Activated B cell treated with CpG ODN at 0.5 μM for 24 hours (primary cell): ENCODE measurements around the gene TMTC3. TPM values are rescaled to one million over a fixed set of nuclear protein-coding genes. Genes with fewer than 3 reads are reported as not detected.

ENCODE experiments used
- ATAC-seq: fragments of 200-7000 bp; cut with Tn5 transposase; one replicate; pipeline ENCODE4 v1.10.0; 2021; ENCODE audit warnings: low read depth, mild to moderate bottlenecking, moderate library complexity
- CTCF ChIA-PET: fragments of 350-600 bp; sonication (Branson Sonifier 250); formaldehyde crosslinking; loops from one replicate; lab custom pipeline; 2021; ENCODE audit warnings: antibody characterized with exemption; lab: Charles Lee
- POLR2A ChIA-PET: fragments of 350-600 bp; sonication (Branson Sonifier 250); formaldehyde crosslinking; loops from one replicate; lab custom pipeline; 2021; ENCODE audit warnings: antibody characterized with exemption; lab: Charles Lee
- DNase-seq: peaks from one replicate; pipeline ENCODE4 v3.0.0; 2022
- H3K27ac Mint-ChIP-seq: one replicate; pipeline ENCODE4 v1.8.0; 2020; ENCODE audit warnings: mixed read lengths
- H3K27me3 Mint-ChIP-seq: one replicate; pipeline ENCODE4 v1.8.0; 2021; ENCODE audit warnings: mixed read lengths
- H3K36me3 Mint-ChIP-seq: one replicate; pipeline ENCODE4 v1.8.0; 2021; ENCODE audit warnings: low read depth, mixed read lengths
- H3K4me1 Mint-ChIP-seq: one replicate; pipeline ENCODE4 v1.8.0; 2021; ENCODE audit warnings: mixed read lengths
- H3K4me3 Mint-ChIP-seq: one replicate; pipeline ENCODE4 v1.8.0; 2020; ENCODE audit warnings: mild to moderate bottlenecking, mixed read lengths
- H3K9me3 Mint-ChIP-seq: one replicate; pipeline ENCODE4 v1.8.0; 2020; ENCODE audit warnings: mixed read lengths
- intact Hi-C: fragments of 100-400 bp; cut with micrococcal nuclease; formaldehyde crosslinking; loops from one replicate; pipeline ENCODE4 v1.15.1; 2024
- total RNA-seq: library from RNA; stranded (reverse); gene quantifications from 2 replicates; pipeline ENCODE4 v1.2.3, GENCODE V29; 2022
- TF ChIP-seq, protein P1 (sequence below): fragments of 200-600 bp; IDR thresholded peaks from one replicate; pipeline ENCODE4 v1.8.0; 2022; ENCODE audit warnings: antibody characterized with exemption, mild to moderate bottlenecking

The TMTC3 gene
- total RNA-seq, 1 donor from 2014 or later, result 7.4 TPM

- intact Hi-C loops, result no loop called here
- TF ChIP-seq, protein P1, sequence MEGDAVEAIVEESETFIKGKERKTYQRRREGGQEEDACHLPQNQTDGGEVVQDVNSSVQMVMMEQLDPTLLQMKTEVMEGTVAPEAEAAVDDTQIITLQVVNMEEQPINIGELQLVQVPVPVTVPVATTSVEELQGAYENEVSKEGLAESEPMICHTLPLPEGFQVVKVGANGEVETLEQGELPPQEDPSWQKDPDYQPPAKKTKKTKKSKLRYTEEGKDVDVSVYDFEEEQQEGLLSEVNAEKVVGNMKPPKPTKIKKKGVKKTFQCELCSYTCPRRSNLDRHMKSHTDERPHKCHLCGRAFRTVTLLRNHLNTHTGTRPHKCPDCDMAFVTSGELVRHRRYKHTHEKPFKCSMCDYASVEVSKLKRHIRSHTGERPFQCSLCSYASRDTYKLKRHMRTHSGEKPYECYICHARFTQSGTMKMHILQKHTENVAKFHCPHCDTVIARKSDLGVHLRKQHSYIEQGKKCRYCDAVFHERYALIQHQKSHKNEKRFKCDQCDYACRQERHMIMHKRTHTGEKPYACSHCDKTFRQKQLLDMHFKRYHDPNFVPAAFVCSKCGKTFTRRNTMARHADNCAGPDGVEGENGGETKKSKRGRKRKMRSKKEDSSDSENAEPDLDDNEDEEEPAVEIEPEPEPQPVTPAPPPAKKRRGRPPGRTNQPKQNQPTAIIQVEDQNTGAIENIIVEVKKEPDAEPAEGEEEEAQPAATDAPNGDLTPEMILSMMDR, result no peak
- H3K9me3 Mint-ChIP-seq, result no peaks in the 10 kb centered on the region
- no peak overlapping the region for H3K4me3 Mint-ChIP-seq
- H3K4me1 Mint-ChIP-seq, result peaks cover 4% of the 10 kb centered on the region
- ChIA-PET POLR2A (no interaction called here), CTCF (no interaction called here)
- DNase-seq (no peak), ATAC-seq (no peak)
- H3K27me3 Mint-ChIP-seq, result no peaks in the 10 kb centered on the region
- no peaks in the 10 kb centered on the region for H3K36me3 Mint-ChIP-seq
- H3K27ac Mint-ChIP-seq, result no peak overlapping the region
Measured at GRCh38 chr12:88227871-88228270, 85.8 kb downstream of the TMTC3 start.

DNA sequence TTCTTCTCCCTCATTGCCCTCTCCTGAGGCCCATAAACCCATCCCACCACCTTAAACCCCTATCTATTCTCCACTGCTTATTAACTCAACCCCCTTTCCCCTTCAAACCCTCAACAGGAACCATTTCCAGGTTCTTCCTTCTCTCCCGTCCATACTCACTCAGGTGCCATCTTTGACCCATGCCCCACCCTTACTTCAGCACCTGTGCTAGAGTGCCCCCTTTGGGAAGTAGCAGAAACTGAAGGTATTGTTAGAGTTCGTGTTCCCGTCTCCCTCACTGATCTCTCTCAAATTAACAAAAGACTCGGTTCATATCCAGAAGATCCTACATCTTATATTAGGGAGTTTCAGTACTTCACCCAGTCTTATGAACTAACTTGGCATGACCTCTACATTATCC, 86.6 kb downstream of the TMTC3 start:
- ATAC-seq, result no peak
- no peak for DNase-seq
- intact Hi-C loops, result no loop called here
- no peak overlapping the region for H3K4me3 Mint-ChIP-seq
- H3K4me1 Mint-ChIP-seq, result peaks cover 4% of the 10 kb centered on the region
- ChIA-PET POLR2A (no interaction called here), CTCF (no interaction called here)
- H3K36me3 Mint-ChIP-seq, result no peaks in the 10 kb centered on the region
- H3K27me3 Mint-ChIP-seq, result no peaks in the 10 kb centered on the region
- H3K9me3 Mint-ChIP-seq, result no peaks in the 10 kb centered on the region
- TF ChIP-seq, protein P1, result no peak
- H3K27ac Mint-ChIP-seq, result no peak overlapping the region

DNA sequence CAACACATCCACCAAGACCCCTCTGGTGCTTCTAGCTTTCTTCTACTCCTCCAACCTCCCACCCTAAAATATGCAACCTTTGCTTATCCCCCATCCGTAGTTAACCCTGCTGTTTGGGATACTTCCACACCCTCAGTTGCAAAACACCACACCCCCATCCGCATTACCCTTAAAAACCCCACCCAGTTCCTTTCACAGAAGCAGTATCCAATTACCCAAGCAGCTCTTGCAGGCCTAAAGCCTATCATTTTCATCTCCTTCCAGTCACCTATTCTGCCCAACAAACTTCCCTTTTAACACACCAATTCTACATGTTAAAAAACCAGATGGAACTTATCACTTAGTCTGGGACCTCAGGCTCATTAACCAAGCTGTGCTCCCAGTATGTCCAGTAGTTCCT, 88.2 kb downstream of the TMTC3 start:
- intact Hi-C loops, result no loop called here
- ChIA-PET POLR2A (no interaction called here), CTCF (no interaction called here)
- DNase-seq (no peak), ATAC-seq (no peak)
- Mint-ChIP-seq H3K27me3 (no peaks in the 10 kb centered on the region), H3K9me3 (no peaks in the 10 kb centered on the region), H3K4me1 (peaks cover 4% of the 10 kb centered on the region), H3K27ac (no peak overlapping the region), H3K36me3 (no peaks in the 10 kb centered on the region), H3K4me3 (no peak overlapping the region)
- TF ChIP-seq, protein P1, result no peak

- H3K4me3 Mint-ChIP-seq, result no peak overlapping the region
- TF ChIP-seq, protein P1, result no peak
- H3K27me3 Mint-ChIP-seq, result no peaks in the 10 kb centered on the region
- no peak overlapping the region for H3K27ac Mint-ChIP-seq
- CTCF ChIA-PET, result no interaction called here
- H3K9me3 Mint-ChIP-seq, result no peaks in the 10 kb centered on the region
- ATAC-seq, result no peak
- H3K36me3 Mint-ChIP-seq, result no peaks in the 10 kb centered on the region
- POLR2A ChIA-PET, result no interaction called here
- H3K4me1 Mint-ChIP-seq, result no peaks in the 10 kb centered on the region
- DNase-seq, result no peak
- intact Hi-C loops, result no loop called here
Measured at GRCh38 chr12:88235183-88235833, 93.2 kb downstream of the TMTC3 start.

DNA sequence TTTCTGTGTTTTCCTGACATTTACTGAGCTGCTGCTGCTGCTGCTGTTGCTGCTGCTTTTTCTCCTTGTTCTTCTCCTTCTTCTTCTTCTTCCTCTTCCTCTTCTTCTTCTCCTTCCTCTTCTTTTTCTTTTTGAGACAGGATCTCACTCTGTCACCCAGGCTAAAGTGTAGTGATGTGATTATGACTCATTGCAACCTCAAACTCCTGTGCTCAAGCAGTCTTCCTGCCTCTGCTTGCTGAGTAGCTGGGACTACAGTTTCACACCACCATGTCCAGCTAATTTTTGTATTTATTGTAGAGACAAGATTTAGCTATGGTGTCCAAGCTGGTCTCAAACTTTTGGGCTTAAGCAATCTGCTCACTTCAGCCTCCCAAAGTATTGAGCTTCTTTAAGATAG, 95.8 kb downstream of the TMTC3 start:
- H3K36me3 Mint-ChIP-seq, result no peaks in the 10 kb centered on the region
- H3K4me3 Mint-ChIP-seq, result no peak overlapping the region
- ChIA-PET POLR2A (no interaction called here), CTCF (no interaction called here)
- ATAC-seq (no peak), DNase-seq (no peak)
- intact Hi-C loops, result no loop called here
- H3K27me3 Mint-ChIP-seq, result no peaks in the 10 kb centered on the region
- H3K27ac Mint-ChIP-seq, result no peak overlapping the region
- H3K4me1 Mint-ChIP-seq, result no peaks in the 10 kb centered on the region
- TF ChIP-seq, protein P1, result no peak
- H3K9me3 Mint-ChIP-seq, result no peaks in the 10 kb centered on the region
